Caco-2 (cell line): ENCODE data around the gene ZFR2. TPM values are rescaled to one million over a fixed set of nuclear protein-coding genes. Genes with fewer than 3 reads are reported as not detected.

ENCODE experiments used
- BruUV-seq: library from RNA; stranded (reverse); fragments of 400-500 nt; replicated peaks from 2 replicates; lab custom pipeline; 2021; lab: Mats Ljungman, UMichigan
- CTCF ChIA-PET: fragments of 300-600 bp; sonication (Branson Sonifier 250); formaldehyde crosslinking; loops from one replicate; lab custom pipeline; 2022; ENCODE audit warnings: antibody characterized with exemption; lab: Charles Lee
- POLR2A ChIA-PET: fragments of 300-600 bp; sonication (Branson Sonifier 250); formaldehyde crosslinking; loops from one replicate; lab custom pipeline; 2022; ENCODE audit warnings: antibody characterized with exemption; lab: Charles Lee
- DNase-seq, 2 experiments: peaks; one replicate each; pipeline versions ENCODE4 v3.0.0 to v3.0.0-alpha.2; 2020 to 2022
- H3K27me3 ChIP-seq: replicated peaks from 2 replicates; pipeline ENCODE4 v1.6.0; 2011; ENCODE audit warnings: low read length; ENCODE audit not compliant: control insufficient read depth, insufficient read depth
- H3K36me3 ChIP-seq: 2 replicates; pipeline ENCODE4 v1.5.1; 2011; ENCODE audit warnings: low read length; ENCODE audit not compliant: control insufficient read depth, insufficient read depth
- H3K4me1 ChIP-seq: fragments of 250-450 bp; sonication (Bioruptor Pico); 2 replicates; pipeline ENCODE4 v1.5.1; 2020; ENCODE audit warnings: mild to moderate bottlenecking
- H3K4me3 ChIP-seq: 2 replicates; pipeline ENCODE4 v1.5.1; 2011; ENCODE audit warnings: low read depth, mild to moderate bottlenecking, control low read depth, low read length
- H3K9me3 ChIP-seq: fragments of 250-450 bp; sonication (Bioruptor Pico); 2 replicates; pipeline ENCODE4 v1.5.1; 2020; ENCODE audit warnings: mild to moderate bottlenecking, moderate library complexity
- H3K27ac Mint-ChIP-seq: one replicate; pipeline ENCODE4 v1.8.0; 2022; ENCODE audit warnings: mixed read lengths; ENCODE audit not compliant: unreplicated experiment
- H3K27me3 Mint-ChIP-seq: one replicate; pipeline ENCODE4 v1.8.0; 2022; ENCODE audit warnings: mixed read lengths; ENCODE audit not compliant: insufficient read depth, unreplicated experiment
- H3K36me3 Mint-ChIP-seq: one replicate; pipeline ENCODE4 v1.8.0; 2022; ENCODE audit warnings: mild to moderate bottlenecking, mixed read lengths; ENCODE audit not compliant: insufficient read depth, unreplicated experiment
- H3K4me1 Mint-ChIP-seq: one replicate; pipeline ENCODE4 v1.8.0; 2022; ENCODE audit warnings: low read depth, mixed read lengths; ENCODE audit not compliant: unreplicated experiment
- H3K4me3 Mint-ChIP-seq: one replicate; pipeline ENCODE4 v1.8.0; 2022; ENCODE audit warnings: mild to moderate bottlenecking, moderate library complexity, mixed read lengths; ENCODE audit not compliant: unreplicated experiment
- H3K9me3 Mint-ChIP-seq: one replicate; pipeline ENCODE4 v1.8.0; 2022; ENCODE audit warnings: mixed read lengths; ENCODE audit not compliant: unreplicated experiment
- intact Hi-C: fragments of 100-400 bp; cut with micrococcal nuclease; formaldehyde crosslinking; loops from one replicate; pipeline ENCODE4 v1.10.0; 2022; ENCODE audit not compliant: unreplicated experiment
- total RNA-seq: library from RNA; stranded (reverse); gene quantifications from 2 replicates; pipeline ENCODE4 v1.2.3, GENCODE V29; 2022
- TF ChIP-seq, protein P1 (sequence below), 2 experiments: fragments of 200-600 bp in 1 of 2; IDR thresholded peaks; 1 replicate in 1 of 2; 2 replicates in 1 of 2; pipeline versions ENCODE4 v1.5.1 to v1.8.0; 2011 to 2022; ENCODE audit warnings: antibody characterized with exemption in 1 of 2, control low read depth in 1 of 2, inconsistent platforms in 1 of 2, low read depth in 1 of 2, low read length in 1 of 2, mild to moderate bottlenecking in 1 of 2, moderate library complexity in 1 of 2; ENCODE audit not compliant: insufficient read depth in 1 of 2, severe bottlenecking in 1 of 2, unreplicated experiment in 1 of 2

The ZFR2 gene
- total RNA-seq, 1 experiment from 2014 or later: not detected

DNA sequence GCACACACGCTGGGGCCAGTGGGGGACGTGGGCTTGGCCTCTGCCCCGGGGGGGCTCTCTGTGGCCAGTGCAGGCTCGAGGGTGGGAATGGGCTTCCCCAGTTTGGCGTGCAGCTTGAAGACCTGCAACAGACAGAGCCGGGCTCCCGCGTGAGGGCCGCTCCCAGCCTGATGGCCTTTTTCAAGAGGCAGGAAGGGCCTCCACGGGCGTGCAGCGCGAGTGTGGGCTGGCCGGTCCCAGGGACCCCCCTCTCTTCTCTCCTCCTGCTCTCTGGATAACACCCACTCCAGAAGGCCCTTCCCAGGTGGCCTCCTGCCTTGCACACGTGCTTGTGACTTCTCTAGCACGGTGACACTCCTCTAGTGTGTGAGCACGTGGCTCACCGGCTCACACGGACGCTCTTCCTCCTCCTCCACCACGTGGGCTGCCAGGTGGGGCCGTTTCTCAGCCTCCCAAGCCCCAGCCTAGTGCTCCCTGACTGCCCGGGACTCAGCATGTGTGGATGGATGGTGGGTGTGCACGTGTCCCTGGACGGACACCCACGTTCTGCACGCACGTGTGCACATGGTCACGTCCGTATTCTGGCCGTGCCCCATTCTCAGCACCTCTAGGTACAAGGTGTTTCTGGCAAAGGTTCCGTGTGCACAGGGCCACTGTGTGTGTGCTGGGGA, 43.4 kb downstream of the ZFR2 start:
- Histone ChIP-seq H3K4me1 (no peaks in the 10 kb centered on the region), H3K9me3 (no peaks in the 10 kb centered on the region), H3K4me3 (no peak overlapping the region), H3K36me3 (no peaks in the 10 kb centered on the region), H3K27me3 (no peaks in the 10 kb centered on the region)
- H3K36me3 Mint-ChIP-seq: no peaks in the 10 kb centered on the region
- BruUV-seq: no TSS peak
- intact Hi-C loops: no loop called here
- CTCF ChIA-PET: interaction anchor here (0.7 kb wide), 1 partner anchor 54 kb away, joined by 3 read pairs; no protein-coding TSS in a partner anchor
- H3K4me3 Mint-ChIP-seq: no peak overlapping the region
- H3K4me1 Mint-ChIP-seq: no peaks in the 10 kb centered on the region
- DNase-seq: no peak
- POLR2A ChIA-PET: no interaction called here
- H3K27ac Mint-ChIP-seq: no peak overlapping the region
- TF ChIP-seq, protein P1, sequence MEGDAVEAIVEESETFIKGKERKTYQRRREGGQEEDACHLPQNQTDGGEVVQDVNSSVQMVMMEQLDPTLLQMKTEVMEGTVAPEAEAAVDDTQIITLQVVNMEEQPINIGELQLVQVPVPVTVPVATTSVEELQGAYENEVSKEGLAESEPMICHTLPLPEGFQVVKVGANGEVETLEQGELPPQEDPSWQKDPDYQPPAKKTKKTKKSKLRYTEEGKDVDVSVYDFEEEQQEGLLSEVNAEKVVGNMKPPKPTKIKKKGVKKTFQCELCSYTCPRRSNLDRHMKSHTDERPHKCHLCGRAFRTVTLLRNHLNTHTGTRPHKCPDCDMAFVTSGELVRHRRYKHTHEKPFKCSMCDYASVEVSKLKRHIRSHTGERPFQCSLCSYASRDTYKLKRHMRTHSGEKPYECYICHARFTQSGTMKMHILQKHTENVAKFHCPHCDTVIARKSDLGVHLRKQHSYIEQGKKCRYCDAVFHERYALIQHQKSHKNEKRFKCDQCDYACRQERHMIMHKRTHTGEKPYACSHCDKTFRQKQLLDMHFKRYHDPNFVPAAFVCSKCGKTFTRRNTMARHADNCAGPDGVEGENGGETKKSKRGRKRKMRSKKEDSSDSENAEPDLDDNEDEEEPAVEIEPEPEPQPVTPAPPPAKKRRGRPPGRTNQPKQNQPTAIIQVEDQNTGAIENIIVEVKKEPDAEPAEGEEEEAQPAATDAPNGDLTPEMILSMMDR (IDR thresholded peaks at IDR 0.05; ENCODE audit: insufficient read depth in 1 of 2, low read depth in 1 of 2, low read length in 1 of 2, severe bottlenecking in 1 of 2, unreplicated experiment in 1 of 2): no peak
- no peaks in the 10 kb centered on the region for H3K9me3 Mint-ChIP-seq
- no peaks in the 10 kb centered on the region for H3K27me3 Mint-ChIP-seq

GRCh38 chr19:3823350-3823713, 45.5 kb downstream of the ZFR2 start:
- no peaks in the 10 kb centered on the region for H3K4me1 ChIP-seq
- ChIA-PET POLR2A (no interaction called here), CTCF (no interaction called here)
- H3K27me3 Mint-ChIP-seq: no peaks in the 10 kb centered on the region
- H3K36me3 Mint-ChIP-seq: no peaks in the 10 kb centered on the region
- no peak for DNase-seq
- no TSS peak for BruUV-seq
- H3K36me3 ChIP-seq: no peaks in the 10 kb centered on the region
- no peak overlapping the region for H3K27ac Mint-ChIP-seq
- TF ChIP-seq, protein P1 (IDR thresholded peaks at IDR 0.05; ENCODE audit: insufficient read depth in 1 of 2, low read depth in 1 of 2, low read length in 1 of 2, severe bottlenecking in 1 of 2, unreplicated experiment in 1 of 2): no peak
- no peaks in the 10 kb centered on the region for H3K4me1 Mint-ChIP-seq
- intact Hi-C loops: no loop called here
- no peak overlapping the region for H3K4me3 ChIP-seq
- no peaks in the 10 kb centered on the region for H3K9me3 Mint-ChIP-seq
- no peak overlapping the region for H3K4me3 Mint-ChIP-seq
- no peaks in the 10 kb centered on the region for H3K9me3 ChIP-seq
- no peaks in the 10 kb centered on the region for H3K27me3 ChIP-seq

GRCh38 chr19:3822683-3823349, 46.0 kb downstream of the ZFR2 start:
- Histone ChIP-seq H3K27me3 (no peaks in the 10 kb centered on the region), H3K9me3 (no peaks in the 10 kb centered on the region), H3K36me3 (no peaks in the 10 kb centered on the region), H3K4me3 (no peak overlapping the region), H3K4me1 (no peaks in the 10 kb centered on the region)
- ChIA-PET CTCF (no interaction called here), POLR2A (no interaction called here)
- TF ChIP-seq, protein P1 (IDR thresholded peaks at IDR 0.05; ENCODE audit: insufficient read depth in 1 of 2, low read depth in 1 of 2, low read length in 1 of 2, severe bottlenecking in 1 of 2, unreplicated experiment in 1 of 2): no peak
- Mint-ChIP-seq H3K9me3 (no peaks in the 10 kb centered on the region), H3K4me1 (no peaks in the 10 kb centered on the region), H3K36me3 (no peaks in the 10 kb centered on the region), H3K27me3 (no peaks in the 10 kb centered on the region), H3K27ac (no peak overlapping the region), H3K4me3 (no peak overlapping the region)
- intact Hi-C loops: no loop called here
- BruUV-seq: no TSS peak
- no peak for DNase-seq
